Measurements from ENCODE around the gene TENT5A.
A peak's percentile ranks its signal among the peaks of the same experiment; 100 is the strongest.

The TENT5A gene

DNA sequence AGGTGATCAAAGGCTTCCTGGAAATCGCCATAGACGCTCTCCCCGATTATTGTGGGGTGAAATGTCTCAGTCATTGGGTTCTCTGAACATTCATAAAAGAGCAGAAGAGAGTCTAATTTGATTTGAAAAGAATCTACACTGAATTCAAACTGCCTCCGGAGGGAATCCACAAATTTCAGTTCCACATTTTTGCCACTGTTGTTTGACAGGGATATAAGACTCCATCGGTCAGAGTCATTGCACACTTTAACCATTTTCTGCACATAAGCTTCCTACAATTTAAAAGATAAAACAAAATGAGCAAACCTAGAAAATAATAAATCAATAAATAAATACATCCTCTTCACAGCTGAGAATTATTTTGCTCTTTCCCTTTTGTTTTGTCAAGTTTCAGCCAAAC lies 2.3 kb downstream of the TENT5A start:
- no peak for DNase-seq
- peak overlapping the region; percentile 86 for H3K4me3 ChIP-seq (ENCODE audit: low read depth, low read length)
- no peaks in the 10 kb centered on the region for H3K27me3 ChIP-seq (replicated peaks)
- in situ Hi-C loops (cut with HindIII; ENCODE audit: low pct_ligation_motif_present, low sequenced_read_pairs): loop anchor here (25.0 kb wide), 1 partner anchor 287 kb away; no protein-coding TSS in a partner anchor
- TF ChIP-seq, protein P1, sequence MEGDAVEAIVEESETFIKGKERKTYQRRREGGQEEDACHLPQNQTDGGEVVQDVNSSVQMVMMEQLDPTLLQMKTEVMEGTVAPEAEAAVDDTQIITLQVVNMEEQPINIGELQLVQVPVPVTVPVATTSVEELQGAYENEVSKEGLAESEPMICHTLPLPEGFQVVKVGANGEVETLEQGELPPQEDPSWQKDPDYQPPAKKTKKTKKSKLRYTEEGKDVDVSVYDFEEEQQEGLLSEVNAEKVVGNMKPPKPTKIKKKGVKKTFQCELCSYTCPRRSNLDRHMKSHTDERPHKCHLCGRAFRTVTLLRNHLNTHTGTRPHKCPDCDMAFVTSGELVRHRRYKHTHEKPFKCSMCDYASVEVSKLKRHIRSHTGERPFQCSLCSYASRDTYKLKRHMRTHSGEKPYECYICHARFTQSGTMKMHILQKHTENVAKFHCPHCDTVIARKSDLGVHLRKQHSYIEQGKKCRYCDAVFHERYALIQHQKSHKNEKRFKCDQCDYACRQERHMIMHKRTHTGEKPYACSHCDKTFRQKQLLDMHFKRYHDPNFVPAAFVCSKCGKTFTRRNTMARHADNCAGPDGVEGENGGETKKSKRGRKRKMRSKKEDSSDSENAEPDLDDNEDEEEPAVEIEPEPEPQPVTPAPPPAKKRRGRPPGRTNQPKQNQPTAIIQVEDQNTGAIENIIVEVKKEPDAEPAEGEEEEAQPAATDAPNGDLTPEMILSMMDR (IDR thresholded peaks at IDR 0.05; ENCODE audit: low read depth, low read length, missing control alignments): no peak
- no peaks in the 10 kb centered on the region for H3K36me3 ChIP-seq (replicated peaks)
- no peak overlapping the region for H3K27ac ChIP-seq

DNA sequence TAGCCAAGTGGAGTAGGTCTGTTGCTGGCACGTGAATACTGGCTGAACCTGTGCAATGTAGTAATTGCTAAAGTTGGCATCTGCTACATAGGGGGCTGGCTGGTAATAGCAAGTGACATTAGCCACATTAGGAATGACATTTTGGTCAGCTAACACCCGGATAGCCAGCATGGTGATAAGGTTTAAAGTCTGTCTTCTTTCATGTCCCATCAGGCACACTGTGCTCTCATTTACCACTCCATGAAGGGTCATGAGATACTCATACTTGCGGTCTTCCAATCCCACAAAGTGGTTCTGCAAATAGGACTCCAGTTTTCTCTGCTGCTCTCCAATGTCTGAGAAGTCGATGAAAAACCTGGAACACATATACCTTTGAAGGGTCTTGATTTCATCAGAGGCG lies 2.8 kb downstream of the TENT5A start:
- H3K27ac ChIP-seq: no peak overlapping the region
- TF ChIP-seq, protein P1 (IDR thresholded peaks at IDR 0.05; ENCODE audit: low read depth, low read length, missing control alignments): no peak
- DNase-seq: no peak
- no peaks in the 10 kb centered on the region for H3K27me3 ChIP-seq (replicated peaks)
- in situ Hi-C loops (cut with HindIII; ENCODE audit: low pct_ligation_motif_present, low sequenced_read_pairs): loop anchor here (25.0 kb wide), 1 partner anchor 288 kb away; no protein-coding TSS in a partner anchor
- peak overlapping the region; percentile 86 for H3K4me3 ChIP-seq (ENCODE audit: low read depth, low read length)
- H3K36me3 ChIP-seq (replicated peaks): no peaks in the 10 kb centered on the region

DNA sequence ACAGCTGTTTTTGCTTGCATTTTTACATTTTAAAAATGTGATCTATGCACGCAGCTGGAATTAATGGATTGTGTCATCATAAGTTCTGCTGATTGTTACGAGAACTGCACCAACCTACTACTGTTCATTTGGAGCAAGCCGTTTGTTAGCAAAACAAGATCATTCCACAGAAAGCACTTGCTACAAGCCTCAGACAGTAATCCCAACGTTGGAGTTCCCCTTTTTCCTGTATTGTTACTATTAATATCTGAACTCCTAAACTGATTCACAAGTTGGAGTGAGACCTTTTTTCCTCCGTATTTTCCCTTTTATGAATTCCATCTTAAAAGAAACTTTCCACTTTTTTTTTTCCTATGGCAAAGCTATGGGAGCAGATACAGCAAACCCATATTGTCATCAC lies 3.5 kb downstream of the TENT5A start:
- no peak for DNase-seq
- Histone ChIP-seq H3K27ac (no peak overlapping the region), H3K27me3 (replicated peaks) (no peaks in the 10 kb centered on the region), H3K36me3 (replicated peaks) (no peaks in the 10 kb centered on the region), H3K4me3 (ENCODE audit: low read depth, low read length) (no peak overlapping the region)
- TF ChIP-seq, protein P1 (IDR thresholded peaks at IDR 0.05; ENCODE audit: low read depth, low read length, missing control alignments): no peak
- in situ Hi-C loops (cut with HindIII; ENCODE audit: low pct_ligation_motif_present, low sequenced_read_pairs): no loop called here

DNA sequence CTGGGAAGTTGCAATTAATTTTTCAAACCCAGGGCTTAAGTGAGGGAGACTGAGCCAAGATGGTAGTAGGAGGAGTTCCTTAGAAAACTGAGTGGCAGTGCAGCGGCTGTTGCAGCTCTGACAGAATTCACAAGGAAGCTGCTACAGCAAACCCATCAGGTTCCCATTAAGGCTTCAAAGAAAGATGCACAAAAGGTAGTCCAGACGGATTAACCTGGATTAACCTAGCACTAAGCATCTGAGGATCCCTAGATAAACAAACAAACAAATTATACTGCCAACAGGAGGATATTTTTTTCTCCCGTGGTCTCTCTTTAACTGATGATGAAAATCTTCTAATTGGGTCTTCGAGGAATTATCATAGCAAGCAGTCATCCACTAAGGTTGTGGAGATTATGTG lies 5.2 kb downstream of the TENT5A start:
- TF ChIP-seq, protein P1 (IDR thresholded peaks at IDR 0.05; ENCODE audit: low read depth, low read length, missing control alignments): no peak
- DNase-seq: no peak
- no peak overlapping the region for H3K4me3 ChIP-seq (ENCODE audit: low read depth, low read length)
- no peaks in the 10 kb centered on the region for H3K27me3 ChIP-seq (replicated peaks)
- H3K36me3 ChIP-seq (replicated peaks): no peaks in the 10 kb centered on the region
- in situ Hi-C loops (cut with HindIII; ENCODE audit: low pct_ligation_motif_present, low sequenced_read_pairs): no loop called here
- no peak overlapping the region for H3K27ac ChIP-seq

DNA sequence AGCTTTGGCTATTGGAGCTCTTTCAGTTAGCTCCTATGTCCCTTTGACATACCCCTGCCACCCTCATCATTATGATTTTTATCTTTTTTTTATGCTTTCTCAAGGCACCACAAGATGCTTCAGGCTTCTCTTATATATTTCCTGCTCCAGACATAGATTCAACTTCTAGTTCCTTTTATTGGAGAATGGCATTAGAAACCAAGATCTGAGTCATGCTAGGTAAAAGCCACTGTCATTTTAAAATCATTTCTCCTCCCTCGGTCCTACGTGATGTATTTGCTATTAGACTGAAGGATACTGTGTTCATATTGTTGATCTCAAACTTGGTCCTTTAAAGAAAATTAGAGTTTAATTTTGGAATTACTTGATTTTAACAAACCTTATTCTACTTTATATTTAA lies 8.3 kb downstream of the TENT5A start:
- no peak overlapping the region for H3K27ac ChIP-seq
- in situ Hi-C loops (cut with HindIII; ENCODE audit: low pct_ligation_motif_present, low sequenced_read_pairs): no loop called here
- no peak overlapping the region for H3K4me3 ChIP-seq (ENCODE audit: low read depth, low read length)
- DNase-seq: no peak
- no peaks in the 10 kb centered on the region for H3K36me3 ChIP-seq (replicated peaks)
- H3K27me3 ChIP-seq (replicated peaks): no peaks in the 10 kb centered on the region
- TF ChIP-seq, protein P1 (IDR thresholded peaks at IDR 0.05; ENCODE audit: low read depth, low read length, missing control alignments): no peak

DNA sequence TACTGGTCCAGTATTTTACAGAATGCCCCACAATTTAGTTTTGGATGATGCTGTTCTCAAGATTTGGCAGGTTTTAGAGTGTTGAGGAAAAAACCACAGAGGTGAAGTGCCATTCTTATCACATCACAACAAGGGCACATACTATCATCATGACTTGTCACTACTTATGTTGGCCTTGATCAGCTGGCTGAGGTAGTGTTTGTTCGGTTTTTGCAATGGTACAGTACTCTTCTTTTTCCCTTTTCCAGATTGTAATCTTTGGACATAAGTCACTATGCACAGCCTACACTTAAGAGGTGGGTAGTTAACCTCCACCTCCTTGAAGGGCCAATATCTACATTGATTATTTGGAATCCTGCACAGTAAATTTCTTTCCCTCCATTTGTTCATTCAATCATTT lies 8.8 kb downstream of the TENT5A start:
- Histone ChIP-seq H3K27me3 (replicated peaks) (no peaks in the 10 kb centered on the region), H3K27ac (no peak overlapping the region), H3K36me3 (replicated peaks) (no peaks in the 10 kb centered on the region), H3K4me3 (ENCODE audit: low read depth, low read length) (no peak overlapping the region)
- no peak for DNase-seq
- in situ Hi-C loops (cut with HindIII; ENCODE audit: low pct_ligation_motif_present, low sequenced_read_pairs): no loop called here
- TF ChIP-seq, protein P1 (IDR thresholded peaks at IDR 0.05; ENCODE audit: low read depth, low read length, missing control alignments): no peak

Data from brain microvascular endothelial cell (primary cell).